ENCODE measurements around the gene SIRT6.
A peak's percentile ranks its signal among the peaks of the same experiment; 100 is the strongest.
"Not testable (repeated sequence)": the region's sequence is repeated elsewhere in the genome, so short reads cannot be mapped to it uniquely, and the experiment has no call there.

SIRT6 gene

GRCh38 chr19:4173479-4174212 lies 8.7 kb downstream of the SIRT6 start:
- DNase-seq, result no peak

- DNase-seq, result peak; percentile 66
These were observed 9.4 kb downstream of the SIRT6 start for GRCh38 chr19:4172861-4173473.

- DNase-seq, result no peak
These were observed 10.7 kb downstream of the SIRT6 start for GRCh38 chr19:4171676-4172075.

GRCh38 chr19:4164262-4164661 lies 18.1 kb downstream of the SIRT6 start:
- no peak for DNase-seq

DNA sequence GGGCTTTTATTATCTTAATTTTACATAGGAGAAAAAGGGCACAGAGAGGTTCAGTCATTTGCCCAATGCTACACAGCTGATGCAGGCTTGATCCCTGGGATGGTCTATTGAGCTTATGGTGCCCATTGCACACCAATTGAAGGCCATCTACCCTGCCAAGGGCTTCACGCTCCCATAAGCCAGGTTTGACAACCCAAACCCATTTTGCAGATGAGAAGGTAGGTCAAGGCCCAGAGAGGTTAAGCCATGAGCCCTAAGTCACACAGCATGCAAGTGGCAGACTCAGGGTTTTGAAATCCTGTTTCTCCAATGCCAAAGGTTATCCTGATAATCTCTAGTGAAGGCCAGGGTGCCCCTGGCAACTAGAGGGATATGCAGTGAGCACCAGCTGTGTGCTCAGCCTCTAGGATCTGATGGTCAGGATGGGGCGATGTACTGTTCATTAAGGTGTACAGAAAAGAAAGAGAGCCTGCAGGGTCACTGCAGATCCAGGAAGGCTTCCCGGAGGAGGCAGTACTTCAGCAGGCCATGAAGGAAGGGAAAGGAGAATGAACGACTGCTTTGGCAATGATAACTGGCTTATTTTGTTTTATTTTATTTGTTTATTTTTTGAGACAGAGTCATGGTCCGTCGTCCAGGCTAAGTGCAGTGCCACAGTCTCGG lies 20.8 kb downstream of the SIRT6 start:
- DNase-seq, result no peak

DNA sequence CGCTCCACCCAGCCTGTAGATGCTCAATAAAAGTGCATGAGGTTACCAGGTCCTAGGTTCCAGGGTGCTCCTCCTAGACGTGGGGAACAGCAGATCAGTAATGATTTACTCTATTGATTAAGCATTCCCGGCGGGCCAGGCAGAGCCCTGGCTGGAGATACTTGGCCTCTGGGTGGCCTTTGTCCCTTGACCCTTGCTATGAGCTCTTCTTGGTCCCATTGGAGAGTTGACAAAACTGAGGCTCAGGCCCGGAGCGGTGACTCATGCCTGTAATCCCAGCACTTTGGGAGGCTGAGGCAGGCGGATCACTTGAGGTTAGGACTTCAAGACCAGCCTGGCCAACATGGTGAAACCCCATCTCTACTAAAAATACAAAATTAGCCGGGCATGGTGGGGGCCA lies 24.4 kb downstream of the SIRT6 start:
- not testable (repeated sequence) for DNase-seq

DNA sequence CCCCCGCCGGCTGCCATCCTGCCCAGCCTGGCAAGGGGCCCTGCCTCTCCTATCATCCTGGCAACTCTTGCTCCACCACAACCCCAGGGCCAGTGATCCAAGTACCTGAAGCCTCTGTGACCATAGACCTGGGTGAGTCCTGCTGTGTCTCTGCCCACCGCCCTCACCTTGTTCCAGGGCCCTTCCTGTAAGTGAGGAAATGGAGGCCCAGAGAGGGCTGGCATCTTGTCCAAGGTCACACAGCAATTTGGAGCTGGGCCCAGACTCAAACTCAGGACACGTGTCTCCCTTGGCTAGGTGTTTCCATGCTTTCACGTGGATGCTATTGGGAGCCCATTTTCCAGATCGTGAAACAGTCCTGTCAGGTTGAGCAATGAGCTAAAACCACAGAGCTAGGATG lies 25.2 kb downstream of the SIRT6 start:
- DNase-seq, result no peak

DNA sequence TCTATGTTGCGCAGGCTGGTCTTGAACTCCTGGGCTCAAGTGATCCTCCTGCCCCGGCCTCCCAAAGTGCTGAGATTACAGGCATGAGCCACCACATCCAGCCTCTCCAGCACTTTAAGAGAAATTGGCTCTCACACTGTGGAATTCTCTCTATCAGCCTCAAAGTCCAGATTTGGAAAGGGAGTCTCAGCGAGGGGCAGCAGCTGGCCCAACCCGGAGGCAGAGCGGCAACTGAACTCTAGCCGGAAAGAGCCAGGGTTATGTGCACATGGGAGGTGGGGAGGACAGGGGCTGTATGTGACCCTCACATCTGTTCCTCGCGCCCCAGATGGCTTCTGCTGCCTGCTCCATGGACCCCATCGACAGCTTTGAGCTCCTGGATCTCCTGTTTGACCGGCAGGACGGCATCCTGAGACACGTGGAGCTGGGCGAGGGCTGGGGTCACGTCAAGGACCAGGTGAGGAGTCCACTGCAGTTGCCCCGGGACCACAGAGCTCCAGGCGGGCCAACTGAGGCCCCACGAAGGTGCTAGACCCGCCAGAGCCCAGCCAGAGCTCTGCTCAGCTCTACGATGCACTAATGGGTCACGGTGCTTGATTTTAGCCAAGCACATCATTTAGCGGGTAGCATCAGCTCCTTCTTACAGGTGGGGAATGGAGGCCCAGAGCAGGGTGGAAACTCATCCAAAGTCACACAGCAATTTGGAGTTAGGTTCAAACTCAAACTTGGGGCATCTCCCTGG lies 27.6 kb downstream of the SIRT6 start:
- DNase-seq, result no peak

GRCh38 chr19:4152241-4152998 lies 29.9 kb downstream of the SIRT6 start:
- DNase-seq, result no peak

GRCh38 chr19:4151623-4152022 lies 30.7 kb downstream of the SIRT6 start:
- no peak for DNase-seq

DNA sequence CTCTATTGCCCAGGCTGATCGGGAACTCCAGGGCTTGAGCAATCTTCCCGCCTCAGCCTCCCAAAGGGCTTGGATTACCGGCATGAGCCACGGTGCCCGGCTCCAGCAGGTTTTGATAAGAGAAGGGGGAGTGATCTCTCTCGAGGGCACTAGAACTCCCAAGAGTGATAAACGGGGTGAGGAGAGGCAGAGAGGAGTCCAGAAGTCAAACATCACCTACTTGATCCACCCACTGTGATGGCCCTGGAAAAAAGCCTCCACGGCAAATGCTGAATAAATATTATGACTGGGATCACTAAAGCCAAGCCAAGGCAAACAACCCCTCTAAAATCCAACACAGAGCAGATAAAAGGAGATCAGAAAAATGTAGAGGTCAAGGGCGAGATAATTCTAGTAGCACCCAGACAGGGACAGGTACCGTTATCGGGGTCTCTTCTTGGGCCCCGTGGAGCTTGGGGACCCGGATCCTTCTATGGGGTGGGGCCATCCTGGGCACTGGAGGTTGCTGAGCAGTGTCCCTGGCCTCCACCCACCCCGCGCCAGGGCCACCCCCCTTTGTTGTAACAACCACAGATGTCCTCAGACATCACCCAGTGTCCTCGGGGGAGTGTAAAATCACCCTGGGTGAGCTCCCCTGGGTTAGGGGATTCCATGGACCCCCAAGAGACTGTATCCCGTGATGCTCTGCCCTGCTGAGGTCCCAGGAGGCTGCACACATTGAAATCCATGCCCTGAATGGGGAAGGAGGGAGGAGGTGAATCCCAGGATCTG lies 32.7 kb downstream of the SIRT6 start:
- no peak for DNase-seq

GRCh38 chr19:4144666-4145249 lies 37.6 kb downstream of the SIRT6 start:
- DNase-seq, result no peak

GRCh38 chr19:4142916-4143315 lies 39.4 kb downstream of the SIRT6 start:
- not testable (repeated sequence) for DNase-seq

DNA sequence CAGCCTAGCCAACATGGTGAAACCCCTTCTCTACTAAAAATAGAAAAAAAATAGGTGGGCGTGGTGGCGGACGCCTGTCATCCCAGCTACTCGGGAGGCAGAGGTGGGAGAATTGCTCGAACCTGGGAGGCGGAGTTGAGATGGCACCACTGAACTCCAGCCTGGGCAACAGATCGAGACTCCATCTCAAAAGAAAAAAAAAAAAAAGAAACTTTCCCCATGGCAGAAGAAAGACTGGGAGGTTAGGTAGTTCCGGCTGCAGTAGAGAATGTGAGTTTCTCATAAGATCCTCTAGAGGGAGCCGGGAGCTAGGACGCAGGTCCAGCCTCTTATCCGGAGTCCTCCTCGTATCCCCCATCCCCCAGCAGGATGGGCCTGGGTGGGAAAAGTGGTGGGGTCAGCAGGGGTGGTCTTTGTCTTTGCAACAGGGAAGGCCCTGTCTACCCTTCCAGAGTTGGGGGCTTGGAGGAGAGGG lies 42.1 kb downstream of the SIRT6 start:
- no peak for DNase-seq

GRCh38 chr19:4139614-4140236 lies 42.6 kb downstream of the SIRT6 start:
- peak; percentile 66 for DNase-seq

DNA sequence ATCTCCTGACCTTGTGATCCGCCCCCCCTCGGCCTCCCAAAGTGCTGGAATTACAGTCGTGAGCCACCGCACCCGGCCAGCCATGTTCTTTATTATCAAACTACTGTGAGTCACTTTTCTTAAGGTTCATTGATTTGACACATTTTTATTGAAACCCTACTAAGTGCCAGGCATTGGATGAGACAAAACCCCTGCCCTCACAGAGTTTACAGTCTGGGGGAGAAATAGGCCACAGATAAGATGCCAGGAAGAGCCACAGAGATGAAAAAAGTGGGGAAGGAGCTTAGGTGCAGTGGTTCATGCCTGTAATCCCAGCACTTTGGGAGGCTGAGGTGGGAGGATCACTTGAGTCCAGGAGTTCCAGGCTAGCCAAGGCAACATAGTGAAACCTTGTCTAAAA lies 43.9 kb downstream of the SIRT6 start:
- DNase-seq, result no peak

GRCh38 chr19:4136680-4137088 lies 45.7 kb downstream of the SIRT6 start:
- no peak for DNase-seq

GRCh38 chr19:4135386-4135785 lies 47.0 kb downstream of the SIRT6 start:
- not testable (repeated sequence) for DNase-seq

- DNase-seq, result no peak
These were observed 48.0 kb downstream of the SIRT6 start for GRCh38 chr19:4134351-4134750.

DNA sequence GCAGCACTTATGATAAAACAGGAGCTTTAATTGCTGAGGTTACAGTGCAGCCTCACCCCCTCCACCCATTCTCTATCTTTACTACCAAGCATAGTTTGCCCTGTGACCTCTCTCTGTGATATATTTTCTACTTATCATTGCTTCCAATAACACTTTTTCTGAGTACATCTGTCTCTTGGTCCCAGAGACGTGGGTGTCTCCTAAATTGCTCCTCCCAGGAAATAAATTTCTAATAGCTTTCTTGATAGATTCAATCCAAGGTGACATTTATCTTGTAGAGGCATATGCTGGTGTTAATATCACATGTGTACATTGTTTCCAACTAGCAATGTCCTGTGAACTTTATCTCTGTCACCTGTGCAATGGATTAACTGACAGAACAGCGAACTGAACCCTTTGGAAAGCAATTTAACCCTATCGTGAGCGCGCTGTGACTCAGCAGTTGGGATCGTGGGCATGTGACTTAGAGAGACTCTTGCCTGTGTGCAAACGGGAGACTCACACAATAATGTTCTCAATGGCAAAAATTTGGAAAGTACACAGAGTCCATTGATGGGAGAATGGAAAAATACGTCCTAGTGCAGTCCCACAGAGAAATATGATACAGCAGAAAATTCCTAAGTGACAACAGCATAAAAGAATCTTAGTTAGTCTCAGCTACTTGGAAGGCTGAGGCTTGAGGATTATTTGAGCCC lies 51.5 kb downstream of the SIRT6 start:
- no peak for DNase-seq
